Effector memory CD4-positive, alpha-beta T cell (primary cell): Measurements from ENCODE around the gene THRSP.
"Not testable (repeated sequence)": the region's sequence is repeated elsewhere in the genome, so short reads cannot be mapped to it uniquely, and the experiment has no call there.

ENCODE experiments used
- DNase-seq, 3 donors: peaks; one replicate each; pipeline ENCODE4 v3.0.0-alpha.2; 2020
- H3K27ac ChIP-seq: 2 replicates; pipeline ENCODE4 v1.7.0; 2013; ENCODE audit warnings: mild to moderate bottlenecking, low read length, moderate library complexity; ENCODE audit not compliant: insufficient read depth, poor library complexity, severe bottlenecking
- H3K27me3 ChIP-seq: replicated peaks from 2 replicates; pipeline ENCODE4 v1.7.0; 2013; ENCODE audit warnings: mild to moderate bottlenecking, low read length; ENCODE audit not compliant: insufficient read depth, control insufficient read depth, poor library complexity, severe bottlenecking
- H3K36me3 ChIP-seq: 2 replicates; pipeline ENCODE4 v1.7.0; 2013; ENCODE audit warnings: mild to moderate bottlenecking, low read length, moderate library complexity; ENCODE audit not compliant: control insufficient read depth, insufficient read depth
- H3K4me1 ChIP-seq: 2 replicates; pipeline ENCODE4 v1.7.0; 2013; ENCODE audit warnings: low read length, mild to moderate bottlenecking; ENCODE audit not compliant: control insufficient read depth, insufficient read depth, poor library complexity, severe bottlenecking
- H3K4me3 ChIP-seq: 2 replicates; pipeline ENCODE4 v1.7.0; 2013; ENCODE audit warnings: low read length, low read depth, mild to moderate bottlenecking; ENCODE audit not compliant: insufficient read depth, poor library complexity, severe bottlenecking
- H3K9me3 ChIP-seq: 2 replicates; pipeline ENCODE4 v1.7.0; 2013; ENCODE audit warnings: mild to moderate bottlenecking, low read length, moderate library complexity; ENCODE audit not compliant: control insufficient read depth

Gene THRSP

DNA sequence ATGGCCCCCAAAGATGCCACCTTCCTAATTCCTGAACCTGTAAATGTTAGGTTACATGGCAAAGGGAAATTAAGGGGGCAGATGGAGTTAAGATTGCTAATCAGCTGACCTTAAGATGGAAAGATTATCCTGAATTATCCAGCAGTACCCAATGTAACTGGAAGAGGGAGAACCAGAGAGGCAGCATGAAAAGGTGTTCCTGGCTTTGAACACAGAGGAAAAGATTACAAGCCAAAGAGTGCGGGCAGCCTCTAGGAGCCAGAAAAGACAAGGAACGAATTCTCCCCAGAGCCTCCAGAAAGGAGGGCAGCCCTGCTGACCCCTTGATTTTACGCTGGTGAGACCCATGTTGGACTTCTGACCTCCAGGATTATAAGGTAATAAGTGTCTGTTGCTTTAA, 15.1 kb upstream of the THRSP start:
- no peaks in the 10 kb centered on the region for H3K27me3 ChIP-seq
- H3K36me3 ChIP-seq, result no peaks in the 10 kb centered on the region
- H3K4me1 ChIP-seq, result peaks cover 6% of the 10 kb centered on the region
- H3K4me3 ChIP-seq, result no peak overlapping the region
- H3K9me3 ChIP-seq, result no peaks in the 10 kb centered on the region
- no peak overlapping the region for H3K27ac ChIP-seq
- DNase-seq, result no peak

DNA sequence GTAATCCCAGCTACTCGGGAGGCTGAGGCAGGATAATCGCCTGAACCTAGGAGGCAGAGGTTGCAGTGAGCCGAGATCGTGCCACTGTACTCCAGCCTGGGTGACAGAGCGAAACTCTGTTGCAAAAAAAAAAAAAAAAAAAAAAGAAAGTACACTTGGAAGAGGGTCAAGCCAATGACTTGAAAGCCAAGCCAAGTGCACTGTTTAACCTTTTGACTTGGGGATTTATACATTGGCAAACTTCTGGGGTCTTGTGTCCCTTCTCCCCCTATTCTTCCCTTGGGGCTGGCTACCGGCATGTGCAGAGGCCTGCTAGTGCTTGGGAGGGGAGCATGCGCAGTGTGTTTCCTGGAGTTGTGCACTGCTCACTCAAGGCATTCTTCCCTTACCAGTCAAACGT, 14.3 kb upstream of the THRSP start:
- Histone ChIP-seq H3K4me3 (no peak overlapping the region), H3K4me1 (peaks cover 6% of the 10 kb centered on the region), H3K27ac (no peak overlapping the region), H3K36me3 (no peaks in the 10 kb centered on the region), H3K9me3 (no peaks in the 10 kb centered on the region), H3K27me3 (no peaks in the 10 kb centered on the region)
- no peak for DNase-seq

DNA sequence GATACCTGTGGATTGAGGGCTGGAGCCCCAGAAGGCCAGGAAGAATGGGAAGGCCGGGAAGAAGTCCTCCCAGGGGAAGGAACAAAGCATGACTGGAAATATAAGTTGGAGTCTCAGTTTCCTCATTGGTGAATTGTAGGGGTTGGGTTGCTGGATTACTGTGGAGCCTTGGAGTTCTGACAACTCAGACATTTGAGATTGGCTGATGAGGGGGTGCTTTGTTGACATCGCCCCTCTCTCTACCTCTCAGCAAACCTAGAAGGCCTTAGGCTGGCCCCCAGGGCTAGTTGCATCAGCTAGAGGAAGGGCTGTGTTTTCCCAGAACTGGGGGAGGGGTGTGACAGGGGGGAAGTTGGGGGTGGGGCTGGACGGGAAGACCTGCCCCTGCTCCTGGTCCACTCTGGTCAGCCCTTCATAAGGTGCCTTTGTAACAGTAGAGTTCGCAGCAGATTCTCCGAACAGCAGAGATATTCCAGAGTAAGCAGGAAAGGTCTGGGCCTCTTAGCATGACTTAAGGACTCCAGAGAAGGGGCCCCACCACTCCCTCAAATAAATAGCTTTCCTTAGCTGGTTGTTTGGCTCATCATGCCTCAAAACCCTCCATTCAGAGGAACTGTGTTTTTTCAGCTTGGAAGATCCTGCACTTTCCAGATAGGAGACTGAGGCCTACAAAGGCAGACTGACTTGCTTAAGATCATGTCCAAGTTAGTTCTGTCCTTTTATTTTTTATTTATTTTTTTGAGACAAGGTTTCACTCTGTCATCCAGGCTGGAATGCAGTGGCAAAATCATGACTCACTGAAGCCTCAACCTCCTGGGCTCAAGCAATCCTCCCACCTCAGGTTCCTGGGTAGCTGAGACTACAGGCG, 12.5 kb upstream of the THRSP start:
- Histone ChIP-seq H3K27ac (no peak overlapping the region), H3K4me3 (no peak overlapping the region), H3K36me3 (no peaks in the 10 kb centered on the region), H3K9me3 (no peaks in the 10 kb centered on the region), H3K4me1 (peaks cover 2% of the 10 kb centered on the region), H3K27me3 (no peaks in the 10 kb centered on the region)
- no peak for DNase-seq

DNA sequence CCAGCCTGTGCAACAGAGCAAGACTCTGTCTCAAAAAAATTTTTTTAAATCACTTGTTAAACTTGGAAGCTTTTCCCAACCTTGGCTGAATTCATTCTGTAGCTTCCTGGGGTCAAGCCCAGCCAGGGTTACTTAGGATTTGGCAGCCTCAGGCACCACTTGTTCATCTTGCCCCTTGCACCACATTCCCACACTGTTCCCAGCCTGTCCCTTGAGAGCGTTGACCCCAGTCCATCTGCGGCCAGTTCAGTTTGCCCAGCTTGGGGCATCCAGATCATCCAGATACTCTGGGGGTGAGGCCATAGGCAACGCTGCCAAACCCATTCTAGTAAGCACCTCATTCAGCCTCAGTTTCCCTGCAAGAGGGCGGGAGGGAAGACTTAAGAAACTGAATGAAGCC, 8.7 kb upstream of the THRSP start:
- no peaks in the 10 kb centered on the region for H3K27me3 ChIP-seq
- no peak overlapping the region for H3K4me3 ChIP-seq
- DNase-seq, result no peak
- H3K27ac ChIP-seq, result no peak overlapping the region
- no peaks in the 10 kb centered on the region for H3K36me3 ChIP-seq
- H3K9me3 ChIP-seq, result no peaks in the 10 kb centered on the region
- no peaks in the 10 kb centered on the region for H3K4me1 ChIP-seq

DNA sequence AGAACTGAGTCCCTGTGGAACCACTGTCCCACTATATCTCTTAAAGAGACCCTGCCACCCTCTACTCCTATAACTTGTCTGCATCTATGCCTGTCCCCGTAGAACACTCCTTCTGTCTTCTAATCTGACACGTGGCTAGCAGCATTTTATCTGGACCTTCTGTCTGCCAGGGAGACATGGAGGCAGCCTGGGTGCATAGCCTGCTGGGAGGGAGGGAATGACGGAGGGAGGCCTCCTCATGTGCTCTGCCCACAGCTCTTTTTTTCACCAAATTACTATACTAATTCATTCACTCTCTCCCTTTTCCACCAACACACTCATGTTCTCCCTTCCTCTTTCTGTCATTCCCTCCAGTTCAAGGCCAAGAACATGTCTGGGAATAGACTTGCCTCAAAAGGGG, 7.6 kb upstream of the THRSP start:
- Histone ChIP-seq H3K9me3 (no peaks in the 10 kb centered on the region), H3K27ac (no peak overlapping the region), H3K36me3 (no peaks in the 10 kb centered on the region), H3K27me3 (no peaks in the 10 kb centered on the region), H3K4me1 (no peaks in the 10 kb centered on the region), H3K4me3 (no peak overlapping the region)
- no peak for DNase-seq

DNA sequence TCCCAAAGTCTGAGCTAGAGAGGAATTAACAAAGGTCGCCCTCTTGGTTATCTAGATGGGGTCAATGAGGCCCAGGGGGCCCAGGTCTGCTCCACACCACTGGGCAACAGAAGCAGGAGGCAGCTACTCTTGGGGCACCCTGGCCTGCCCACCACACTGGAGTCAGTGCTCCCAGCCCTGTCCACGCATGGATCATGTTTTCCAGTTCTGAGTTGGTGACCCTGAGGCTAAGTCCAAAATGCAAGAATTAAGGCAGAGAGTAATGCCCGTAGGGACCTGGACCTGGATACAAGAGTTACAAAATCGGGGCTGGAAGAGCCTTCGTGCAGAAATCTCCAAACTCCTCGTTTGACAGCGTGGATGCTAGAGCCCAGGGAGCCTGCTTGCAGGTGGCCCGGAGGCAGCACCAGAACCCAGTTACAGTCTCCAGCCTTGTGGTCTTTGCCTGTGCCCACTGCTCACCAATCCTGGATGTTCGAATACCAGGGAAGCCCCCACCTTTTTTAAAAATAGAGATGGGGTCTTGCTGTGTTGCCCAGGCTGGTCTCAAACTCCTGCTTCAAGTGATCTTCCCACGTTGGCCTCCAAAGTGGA, 6.1 kb upstream of the THRSP start:
- Histone ChIP-seq H3K4me3 (no peak overlapping the region), H3K27ac (no peak overlapping the region), H3K9me3 (no peaks in the 10 kb centered on the region), H3K27me3 (no peaks in the 10 kb centered on the region), H3K4me1 (no peaks in the 10 kb centered on the region), H3K36me3 (no peaks in the 10 kb centered on the region)
- DNase-seq, result no peak

DNA sequence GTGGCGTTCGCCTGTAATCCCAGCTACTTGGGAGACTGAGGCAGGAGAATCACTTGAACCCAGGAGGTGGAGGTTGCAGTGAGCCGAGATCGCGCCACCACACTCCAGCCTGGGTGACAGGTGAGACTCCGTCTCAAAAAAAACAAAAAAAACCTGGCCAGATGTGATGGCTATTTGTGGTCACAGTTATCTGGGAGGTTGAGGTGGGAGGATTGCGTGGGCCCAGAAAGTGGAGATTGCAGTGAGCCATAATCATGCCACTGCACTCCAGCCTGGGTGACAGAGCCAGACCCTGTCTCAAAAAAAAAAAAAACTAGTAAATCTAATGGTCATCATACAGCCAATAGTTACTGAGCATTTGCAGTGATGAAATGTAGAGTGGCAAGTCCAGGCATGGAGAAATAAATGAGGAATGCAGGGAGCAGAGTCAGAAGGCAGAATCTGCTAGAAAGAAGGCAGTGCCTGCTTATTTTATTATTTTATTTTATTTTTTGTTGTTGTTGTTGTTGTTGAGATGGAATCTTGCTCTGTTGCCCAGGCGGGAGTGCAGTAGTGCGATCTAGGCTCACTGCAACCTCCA, 3.8 kb upstream of the THRSP start:
- DNase-seq, H3K27ac ChIP-seq, H3K4me1 ChIP-seq, H3K9me3 ChIP-seq, H3K27me3 ChIP-seq, H3K36me3 ChIP-seq, H3K4me3 ChIP-seq: not testable (repeated sequence)

DNA sequence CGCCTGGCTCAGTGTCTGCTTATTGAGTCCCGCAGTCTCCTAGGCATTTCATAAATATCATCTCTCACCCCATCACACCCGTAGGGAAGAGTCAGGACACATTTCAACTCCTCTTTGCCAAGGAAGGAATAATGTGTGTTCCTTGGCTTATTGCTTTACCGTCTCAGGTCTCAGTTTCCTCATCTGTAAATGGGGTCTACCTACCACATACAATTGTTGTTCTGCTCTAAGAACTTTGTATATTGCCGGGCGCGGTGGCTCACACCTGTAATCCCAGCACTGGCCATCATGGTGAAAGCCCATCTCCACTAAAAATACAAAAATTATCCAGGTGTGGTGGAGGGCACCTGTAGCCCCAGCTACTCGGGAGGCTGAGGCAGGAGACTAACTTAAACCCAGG, 3.1 kb upstream of the THRSP start:
- H3K9me3 ChIP-seq, result no peaks in the 10 kb centered on the region
- no peaks in the 10 kb centered on the region for H3K4me1 ChIP-seq
- no peaks in the 10 kb centered on the region for H3K36me3 ChIP-seq
- no peaks in the 10 kb centered on the region for H3K27me3 ChIP-seq
- H3K27ac ChIP-seq, result no peak overlapping the region
- no peak for DNase-seq
- H3K4me3 ChIP-seq, result no peak overlapping the region

DNA sequence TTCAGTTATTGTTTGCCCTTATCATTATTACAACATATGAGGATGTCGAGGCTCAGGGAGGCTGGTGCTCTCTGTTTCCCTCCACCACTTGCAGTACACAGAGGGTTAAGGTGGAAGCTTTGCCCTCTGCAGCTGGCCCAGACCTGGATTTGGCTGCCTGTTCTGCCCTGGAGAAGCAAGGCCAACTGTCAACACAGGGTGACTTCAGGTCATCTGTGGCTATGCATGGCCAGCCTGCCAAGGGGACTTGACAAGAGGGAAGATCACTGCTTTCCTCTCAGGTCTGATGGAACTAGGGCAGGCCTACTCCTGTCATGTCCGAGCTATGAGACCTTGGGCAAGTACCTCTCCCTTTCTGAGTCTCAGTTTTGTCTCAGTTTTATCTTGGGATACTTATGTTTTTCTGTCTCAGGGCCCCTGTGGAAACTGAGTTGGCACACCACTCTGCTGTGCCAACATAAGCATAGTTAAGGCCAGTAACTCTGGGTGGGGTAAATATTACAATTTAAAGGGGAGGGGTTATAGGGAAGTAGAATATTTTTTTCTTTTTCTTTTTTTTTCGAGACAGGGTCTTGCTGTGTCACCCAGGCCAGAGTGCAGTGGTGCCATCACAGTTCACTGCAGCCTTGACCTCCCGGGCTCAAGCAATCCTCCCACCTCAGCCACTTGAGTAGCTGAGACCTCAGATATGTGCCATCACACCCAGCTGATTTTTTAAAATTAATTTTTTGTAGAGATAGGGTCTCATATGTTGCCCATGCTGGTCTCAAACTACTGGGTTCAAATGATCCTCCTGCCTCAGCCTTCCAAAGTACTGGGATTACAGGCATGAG, 2.4 kb upstream of the THRSP start:
- no peak overlapping the region for H3K27ac ChIP-seq
- H3K36me3 ChIP-seq, result no peaks in the 10 kb centered on the region
- no peaks in the 10 kb centered on the region for H3K4me1 ChIP-seq
- DNase-seq, result no peak
- H3K9me3 ChIP-seq, result no peaks in the 10 kb centered on the region
- H3K4me3 ChIP-seq, result no peak overlapping the region
- H3K27me3 ChIP-seq, result no peaks in the 10 kb centered on the region
